HEK293 (cell line): ENCODE data around the gene OXNAD1.

Source experiments
- CTCF ChIA-PET: fragments of 350-600 bp; formaldehyde crosslinking; extraction: SDS; loops from one replicate; lab custom pipeline; 2021; ENCODE audit warnings: antibody characterized with exemption; lab: Yijun Ruan, JAX
- POLR2A ChIA-PET: fragments of 300-600 bp; formaldehyde crosslinking; extraction: SDS; loops from one replicate; lab custom pipeline; 2020; ENCODE audit warnings: antibody characterized with exemption, inconsistent platforms; lab: Yijun Ruan, JAX
- H3K27ac ChIP-seq: fragments of 200-500 bp; sonication (Bioruptor generic); 2 replicates; pipeline ENCODE4 v1.5.1; 2014; ENCODE audit warnings: low read depth, low read length, control low read depth, inconsistent platforms; ENCODE audit errors: extremely low read depth
- H3K36me3 ChIP-seq, 2 experiments: fragments of 200-500 bp in 1 of 2; sonication (Bioruptor generic) in 1 of 2; 1 replicate in 1 of 2; 2 replicates in 1 of 2; pipeline ENCODE4 v1.5.1; 2014 to 2017; ENCODE audit warnings: inconsistent platforms in 2 of 2, low read length in 2 of 2; ENCODE audit not compliant: control insufficient read depth in 2 of 2, insufficient read depth in 1 of 2
- H3K4me1 ChIP-seq: fragments of 200-500 bp; sonication (Bioruptor generic); 2 replicates; pipeline ENCODE4 v1.5.1; 2014; ENCODE audit warnings: mild to moderate bottlenecking, low read length, inconsistent platforms; ENCODE audit not compliant: control insufficient read depth, insufficient read depth
- H3K4me3 ChIP-seq: 2 replicates; pipeline ENCODE4 v1.5.1; 2011; ENCODE audit warnings: low read depth, mild to moderate bottlenecking, control low read depth, low read length, moderate library complexity
- H3K9me3 ChIP-seq: fragments of 200-500 bp; sonication (Bioruptor generic); 2 replicates; pipeline ENCODE4 v1.5.1; 2014; ENCODE audit warnings: low read depth, low read length, inconsistent platforms; ENCODE audit not compliant: control insufficient read depth, insufficient read depth
- HOXC10 ChIP-seq: sonication (generic); formaldehyde crosslinking; IDR thresholded peaks from 2 replicates; pipeline ENCODE4 v1.8.1; 2023; ENCODE audit warnings: mild to moderate bottlenecking, missing genetic modification reagents
- INSM2 ChIP-seq: fragments of 450-650 bp; formaldehyde crosslinking; IDR thresholded peaks from 2 replicates; pipeline ENCODE4 v1.5.1; 2016; ENCODE audit warnings: missing biosample characterization, missing genetic modification characterization
- KLF10 ChIP-seq: fragments of 450-650 bp; IDR thresholded peaks from 2 replicates; pipeline ENCODE4 v1.5.1; 2018; ENCODE audit warnings: missing biosample characterization, mild to moderate bottlenecking, missing genetic modification characterization
- PATZ1 ChIP-seq: fragments of 450-650 bp; formaldehyde crosslinking; IDR thresholded peaks from 2 replicates; pipeline ENCODE4 v1.5.1; 2016; ENCODE audit warnings: missing biosample characterization, missing genetic modification characterization
- ZBTB10 ChIP-seq: fragments of 450-650 bp; formaldehyde crosslinking; IDR thresholded peaks from 2 replicates; pipeline ENCODE4 v1.5.1; 2016; ENCODE audit warnings: missing biosample characterization, missing genetic modification characterization
- ZNF10 ChIP-seq: fragments of 450-650 bp; formaldehyde crosslinking; IDR thresholded peaks from 2 replicates; pipeline ENCODE4 v1.5.1; 2017; ENCODE audit warnings: missing biosample characterization, missing genetic modification characterization
- ZNF138 ChIP-seq: fragments of 450-650 bp; formaldehyde crosslinking; IDR thresholded peaks from 2 replicates; pipeline ENCODE4 v1.5.1; 2016; ENCODE audit warnings: missing biosample characterization, missing genetic modification characterization, borderline replicate concordance
- ZNF155 ChIP-seq: fragments of 450-650 bp; formaldehyde crosslinking; IDR thresholded peaks from 2 replicates; pipeline ENCODE4 v1.5.1; 2016; ENCODE audit warnings: missing biosample characterization, missing genetic modification characterization
- ZNF16 ChIP-seq: fragments of 450-650 bp; formaldehyde crosslinking; IDR thresholded peaks from 2 replicates; pipeline ENCODE4 v1.5.1; 2016; ENCODE audit warnings: low read depth, missing biosample characterization, missing genetic modification characterization
- ZNF248 ChIP-seq: fragments of 450-650 bp; formaldehyde crosslinking; IDR thresholded peaks from 2 replicates; pipeline ENCODE4 v1.5.1; 2017; ENCODE audit warnings: missing biosample characterization, missing genetic modification characterization
- ZNF292 ChIP-seq: fragments of 450-650 bp; formaldehyde crosslinking; IDR thresholded peaks from 2 replicates; pipeline ENCODE4 v1.5.1; 2016; ENCODE audit warnings: low read depth, missing biosample characterization, missing genetic modification characterization, borderline replicate concordance
- ZNF302 ChIP-seq: fragments of 450-650 bp; formaldehyde crosslinking; IDR thresholded peaks from 2 replicates; pipeline ENCODE4 v1.5.1; 2016; ENCODE audit warnings: missing biosample characterization, missing genetic modification characterization, low read depth
- ZNF335 ChIP-seq: fragments of 450-650 bp; formaldehyde crosslinking; conservative IDR thresholded peaks from 2 replicates; pipeline ENCODE4 v1.5.1; 2016; ENCODE audit warnings: missing biosample characterization, missing genetic modification characterization
- ZNF37A ChIP-seq: fragments of 450-650 bp; IDR thresholded peaks from 2 replicates; pipeline ENCODE4 v1.5.1; 2018; ENCODE audit warnings: missing biosample characterization, missing genetic modification characterization
- ZNF398 ChIP-seq: fragments of 450-650 bp; formaldehyde crosslinking; IDR thresholded peaks from 2 replicates; pipeline ENCODE4 v1.5.1; 2017; ENCODE audit warnings: missing biosample characterization, missing genetic modification characterization
- ZNF404 ChIP-seq: fragments of 450-650 bp; formaldehyde crosslinking; IDR thresholded peaks from 2 replicates; pipeline ENCODE4 v1.5.1; 2017; ENCODE audit warnings: missing biosample characterization, missing genetic modification characterization
- ZNF416 ChIP-seq: fragments of 450-650 bp; formaldehyde crosslinking; IDR thresholded peaks from 2 replicates; pipeline ENCODE4 v1.5.1; 2016; ENCODE audit warnings: missing biosample characterization, missing genetic modification characterization
- ZNF426 ChIP-seq: fragments of 450-650 bp; formaldehyde crosslinking; IDR thresholded peaks from 2 replicates; pipeline ENCODE4 v1.5.1; 2017; ENCODE audit warnings: missing biosample characterization, missing genetic modification characterization, mild to moderate bottlenecking, inconsistent platforms, moderate library complexity
- ZNF548 ChIP-seq: fragments of 450-650 bp; formaldehyde crosslinking; IDR thresholded peaks from 2 replicates; pipeline ENCODE4 v1.5.1; 2016; ENCODE audit warnings: missing biosample characterization, missing genetic modification characterization
- ZNF747 ChIP-seq: fragments of 450-650 bp; formaldehyde crosslinking; IDR thresholded peaks from 2 replicates; pipeline ENCODE4 v1.5.1; 2016; ENCODE audit warnings: missing biosample characterization, missing genetic modification characterization
- ZSCAN23 ChIP-seq: fragments of 450-650 bp; formaldehyde crosslinking; IDR thresholded peaks from 2 replicates; pipeline ENCODE4 v1.5.1; 2016; ENCODE audit warnings: missing biosample characterization, missing genetic modification characterization
- TF ChIP-seq, protein P1 (sequence below): fragments of 450-650 bp; formaldehyde crosslinking; IDR thresholded peaks from 2 replicates; pipeline ENCODE4 v1.5.1; 2016; ENCODE audit warnings: missing biosample characterization, missing genetic modification characterization

The OXNAD1 gene

GRCh38 chr3:16323737-16324136 lies 58.7 kb downstream of the OXNAD1 start:
- CTCF ChIA-PET: interaction anchor here (0.7 kb wide), 1 partner anchor 191 kb away, joined by 3 read pairs; no protein-coding TSS in a partner anchor
- no peaks in the 10 kb centered on the region for H3K9me3 ChIP-seq
- POLR2A ChIA-PET: no interaction called here
- no peak overlapping the region for H3K27ac ChIP-seq
- TF ChIP-seq ZNF747 (no peak), ZSCAN23 (no peak)
- no peak overlapping the region for H3K4me3 ChIP-seq
- H3K4me1 ChIP-seq: no peaks in the 10 kb centered on the region
- H3K36me3 ChIP-seq: peaks cover 0 to 58% of the 10 kb centered on the region in 2 experiments; a peak in 1 of 3 replicates

- ChIA-PET POLR2A (no interaction called here), CTCF (no interaction called here)
These were observed 60.8 kb downstream of the OXNAD1 start for GRCh38 chr3:16325850-16326249.

DNA sequence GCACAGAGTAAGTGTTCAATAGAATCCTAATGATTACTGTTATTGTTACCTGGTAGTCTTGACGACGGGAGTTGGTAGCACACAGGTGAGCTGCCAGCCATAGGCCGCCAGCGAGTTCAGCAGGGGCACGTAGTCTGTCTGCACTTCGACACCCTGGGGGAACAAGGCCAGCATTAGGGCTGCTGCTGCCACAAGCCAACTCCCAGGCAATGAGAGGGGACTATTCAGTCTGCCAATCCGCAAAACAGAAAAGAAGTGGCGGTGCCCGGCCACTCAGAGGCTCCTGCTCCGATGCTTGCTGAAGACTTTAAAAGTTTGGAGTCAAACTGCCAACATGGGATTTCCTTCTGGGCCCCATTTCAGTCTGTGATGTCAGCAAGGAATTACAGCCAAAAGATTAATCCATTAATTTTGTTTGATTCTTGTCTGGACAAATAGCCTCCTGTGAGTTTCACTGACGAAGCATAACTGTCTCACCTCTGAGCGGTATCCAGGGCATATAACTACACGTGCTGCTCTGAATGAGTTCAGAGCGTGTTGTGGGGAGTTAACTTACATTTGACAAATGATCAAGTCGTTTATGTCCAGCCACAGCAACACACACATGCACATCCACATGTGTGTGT lies 61.8 kb downstream of the OXNAD1 start:
- peaks cover 0 to 36% of the 10 kb centered on the region in 2 experiments; a peak in 1 of 3 replicates for H3K36me3 ChIP-seq
- no peak overlapping the region for H3K27ac ChIP-seq
- ChIA-PET POLR2A (no interaction called here), CTCF (no interaction called here)
- no peaks in the 10 kb centered on the region for H3K4me1 ChIP-seq
- no peaks in the 10 kb centered on the region for H3K9me3 ChIP-seq
- H3K4me3 ChIP-seq: no peak overlapping the region
- no peak for TF ChIP-seq INSM2 (tag by site-specific recombination)
- no peak for TF ChIP-seq KLF10 (tag by site-specific recombination)
- TF ChIP-seq ZNF404 (tag by site-specific recombination): no peak
- no peak for TF ChIP-seq ZNF155 (tag by site-specific recombination)
- TF ChIP-seq, protein P1, sequence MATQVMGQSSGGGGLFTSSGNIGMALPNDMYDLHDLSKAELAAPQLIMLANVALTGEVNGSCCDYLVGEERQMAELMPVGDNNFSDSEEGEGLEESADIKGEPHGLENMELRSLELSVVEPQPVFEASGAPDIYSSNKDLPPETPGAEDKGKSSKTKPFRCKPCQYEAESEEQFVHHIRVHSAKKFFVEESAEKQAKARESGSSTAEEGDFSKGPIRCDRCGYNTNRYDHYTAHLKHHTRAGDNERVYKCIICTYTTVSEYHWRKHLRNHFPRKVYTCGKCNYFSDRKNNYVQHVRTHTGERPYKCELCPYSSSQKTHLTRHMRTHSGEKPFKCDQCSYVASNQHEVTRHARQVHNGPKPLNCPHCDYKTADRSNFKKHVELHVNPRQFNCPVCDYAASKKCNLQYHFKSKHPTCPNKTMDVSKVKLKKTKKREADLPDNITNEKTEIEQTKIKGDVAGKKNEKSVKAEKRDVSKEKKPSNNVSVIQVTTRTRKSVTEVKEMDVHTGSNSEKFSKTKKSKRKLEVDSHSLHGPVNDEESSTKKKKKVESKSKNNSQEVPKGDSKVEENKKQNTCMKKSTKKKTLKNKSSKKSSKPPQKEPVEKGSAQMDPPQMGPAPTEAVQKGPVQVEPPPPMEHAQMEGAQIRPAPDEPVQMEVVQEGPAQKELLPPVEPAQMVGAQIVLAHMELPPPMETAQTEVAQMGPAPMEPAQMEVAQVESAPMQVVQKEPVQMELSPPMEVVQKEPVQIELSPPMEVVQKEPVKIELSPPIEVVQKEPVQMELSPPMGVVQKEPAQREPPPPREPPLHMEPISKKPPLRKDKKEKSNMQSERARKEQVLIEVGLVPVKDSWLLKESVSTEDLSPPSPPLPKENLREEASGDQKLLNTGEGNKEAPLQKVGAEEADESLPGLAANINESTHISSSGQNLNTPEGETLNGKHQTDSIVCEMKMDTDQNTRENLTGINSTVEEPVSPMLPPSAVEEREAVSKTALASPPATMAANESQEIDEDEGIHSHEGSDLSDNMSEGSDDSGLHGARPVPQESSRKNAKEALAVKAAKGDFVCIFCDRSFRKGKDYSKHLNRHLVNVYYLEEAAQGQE: no peak
- no peak for TF ChIP-seq ZNF10 (tag by site-specific recombination)
- no peak for TF ChIP-seq ZNF37A (tag by site-specific recombination)
- TF ChIP-seq ZNF398 (tag by site-specific recombination): no peak
- no peak for TF ChIP-seq ZNF292 (tag by site-specific recombination)
- no peak for TF ChIP-seq ZBTB10 (tag by site-specific recombination)
- TF ChIP-seq ZNF302 (tag by site-specific recombination): no peak
- no peak for TF ChIP-seq PATZ1
- TF ChIP-seq ZNF138 (tag by site-specific recombination): no peak
- TF ChIP-seq ZNF335 (tag by site-specific recombination): no peak
- TF ChIP-seq ZNF548: no peak

More at GRCh38 chr3:16325850-16326249, 60.8 kb downstream of the OXNAD1 start:
- H3K9me3 ChIP-seq: no peaks in the 10 kb centered on the region
- peaks cover 0 to 46% of the 10 kb centered on the region in 2 experiments; a peak in 1 of 3 replicates for H3K36me3 ChIP-seq
- H3K4me3 ChIP-seq: no peak overlapping the region
- H3K27ac ChIP-seq: no peak overlapping the region
- no peaks in the 10 kb centered on the region for H3K4me1 ChIP-seq
- TF ChIP-seq HOXC10 (no peak), ZNF16 (tag by site-specific recombination) (no peak), ZNF426 (tag by site-specific recombination) (no peak), ZNF248 (tag by site-specific recombination) (no peak), ZNF416 (tag by site-specific recombination) (no peak)
